A549 (cell line): ENCODE results near the gene CEP85. TPM values are rescaled to one million over a fixed set of nuclear protein-coding genes. Genes with fewer than 3 reads are reported as not detected.

Experiments
- ATAC-seq, 2 experiments: fragments of 200-7000 bp in 1 of 2; fragments of >200 bp in 1 of 2; cut with Nextera tagmentation in 1 of 2; cut with Tn5 transposase in 1 of 2; 3 replicates each; pipeline versions ENCODE4 v1.8.0 to v1.9.1; 2018 to 2020; ENCODE audit warnings: mild to moderate bottlenecking in 1 of 2, moderate library complexity in 1 of 2
- CTCF ChIA-PET: fragments of 300-600 bp; sonication (Branson Sonifier 250); formaldehyde crosslinking; extraction: SDS; loops from one replicate; lab custom pipeline; 2021; ENCODE audit warnings: antibody characterized with exemption, inconsistent platforms; lab: Yijun Ruan, JAX
- POLR2A ChIA-PET: fragments of 350-600 bp; formaldehyde crosslinking; extraction: SDS; loops from one replicate; lab custom pipeline; 2021; ENCODE audit warnings: antibody characterized with exemption, inconsistent platforms; lab: Yijun Ruan, JAX
- DNase-seq, 2 experiments: peaks; one replicate each; pipeline versions ENCODE4 v3.0.0 to v3.0.0-alpha.2; 2011 to 2016; ENCODE audit warnings: low read depth in 1 of 2, low spot score in 1 of 2
- FAIRE-seq: peaks from 2 replicates; lab custom pipeline; 2011; peaks lifted over from hg19 to GRCh38; lab: Jason Lieb, UNC
- H3K27ac ChIP-seq, 2 experiments: fragments of >200 bp; sonication (Bioruptor Twin); formaldehyde crosslinking; 3 replicates each; pipeline ENCODE4 v1.5.1; 2016 to 2017
- H3K4me1 ChIP-seq: fragments of >200 bp; sonication (Bioruptor Twin); formaldehyde crosslinking; 3 replicates; pipeline ENCODE4 v1.6.1; 2016
- H3K4me2 ChIP-seq: fragments of >200 bp; sonication (Bioruptor Twin); formaldehyde crosslinking; 3 replicates; pipeline ENCODE4 v1.6.1; 2016
- H3K4me3 ChIP-seq: fragments of >200 bp; sonication (Bioruptor Twin); formaldehyde crosslinking; 3 replicates; pipeline ENCODE4 v1.5.1; 2016
- H3K9me3 ChIP-seq: fragments of >200 bp; sonication (Bioruptor Twin); formaldehyde crosslinking; 3 replicates; pipeline ENCODE4 v1.6.1; 2016
- CEBPB ChIP-seq, 2 experiments: fragments of >200 bp in 1 of 2; sonication (Bioruptor Twin) in 1 of 2; formaldehyde crosslinking in 1 of 2; IDR thresholded peaks; 2 replicates each; pipeline ENCODE4 v1.6.1; 2012 to 2016
- CHD2 ChIP-seq: fragments of 150-350 bp; IDR thresholded peaks from 2 replicates; pipeline ENCODE4 v1.6.1; 2014; ENCODE audit warnings: low read length; ENCODE audit not compliant: partially characterized antibody
- FOSB ChIP-seq: fragments of 250-450 bp; sonication (Bioruptor Pico); IDR thresholded peaks from 2 replicates; pipeline ENCODE4 v1.5.0; 2020; ENCODE audit warnings: mild to moderate bottlenecking, moderate library complexity
- FOSL2 ChIP-seq, 2 experiments: fragments of 450-650 bp in 1 of 2; fragments of >200 bp in 1 of 2; sonication (Bioruptor Twin) in 1 of 2; formaldehyde crosslinking; IDR thresholded peaks; 2 replicates each; pipeline versions ENCODE4 v1.5.0 to v1.6.1; 2016 to 2020; ENCODE audit warnings: mild to moderate bottlenecking in 1 of 2, moderate library complexity in 1 of 2
- HDAC2 ChIP-seq: fragments of 200-600 bp; sonication (generic); IDR thresholded peaks from 2 replicates; pipeline ENCODE4 v1.6.1; 2016
- NR3C1 ChIP-seq: fragments of >200 bp; sonication (Bioruptor Twin); formaldehyde crosslinking; IDR thresholded peaks from 3 replicates; pipeline ENCODE4 v1.6.1; 2017
- POLR2A ChIP-seq: IDR thresholded peaks from 2 replicates; pipeline ENCODE4 v1.6.1; 2012; ENCODE audit warnings: mild to moderate bottlenecking, low read length
- POLR2AphosphoS2 ChIP-seq: conservative IDR thresholded peaks from 2 replicates; pipeline ENCODE4 v1.6.1; 2012; ENCODE audit warnings: low read length, improper control_type of control experiment, inconsistent platforms
- RAD21 ChIP-seq, 2 experiments: fragments of >200 bp in 1 of 2; sonication (Bioruptor Twin) in 1 of 2; formaldehyde crosslinking in 1 of 2; IDR thresholded peaks in 1 of 2; conservative IDR thresholded peaks in 1 of 2; 2 replicates in 1 of 2; 3 replicates in 1 of 2; pipeline ENCODE4 v1.6.1; 2012 to 2018; ENCODE audit warnings: inconsistent platforms in 1 of 2
- SMC3 ChIP-seq: fragments of >200 bp; sonication (Bioruptor Twin); formaldehyde crosslinking; IDR thresholded peaks from 3 replicates; pipeline ENCODE4 v1.6.1; 2018; ENCODE audit warnings: inconsistent platforms
- SREBF2 ChIP-seq: fragments of 450-650 bp; IDR thresholded peaks from 2 replicates; pipeline ENCODE4 v1.6.1; 2014; ENCODE audit warnings: mild to moderate bottlenecking, moderate library complexity
- ZFP36 ChIP-seq: fragments of 450-650 bp; IDR thresholded peaks from 2 replicates; pipeline ENCODE4 v1.6.1; 2014; ENCODE audit warnings: borderline replicate concordance; ENCODE audit not compliant: partially characterized antibody
- ZSCAN20 ChIP-seq: fragments of 250-450 bp; sonication (Bioruptor Pico); IDR thresholded peaks from 2 replicates; pipeline ENCODE4 v1.8.0; 2022; ENCODE audit warnings: mild to moderate bottlenecking, moderate library complexity
- WGBS: methylation state at CpG from one replicate; pipeline ENCODE4 v1.1.6; 2017; ENCODE audit errors: missing lambda C conversion rate; 5-methylcytosine and 5-hydroxymethylcytosine counted together
- polyA plus RNA-seq, 4 experiments: library from polyadenylated mRNA; depleted of rRNA in 3 of 4; stranded (reverse); fragments of >200 nt; fragmentation: RNase III in 1 of 4; extraction: RNeasy Plus Mini Kit Qiagen cat#74134 plus additional on column Dnase treatment in 1 of 4; gene quantifications; 2 replicates in 3 of 4; 3 replicates in 1 of 4; pipeline ENCODE4 v1.2.3, GENCODE V29; 2011 to 2017
- TF ChIP-seq, protein P1 (sequence below): fragments of 250-450 bp; sonication (Bioruptor Pico); IDR thresholded peaks from 2 replicates; pipeline ENCODE4 v1.5.0; 2021; ENCODE audit warnings: mild to moderate bottlenecking, moderate library complexity, borderline replicate concordance
- TF ChIP-seq, protein P2 (sequence below): fragments of >200 bp; sonication (Bioruptor Twin); formaldehyde crosslinking; IDR thresholded peaks from 2 replicates; pipeline ENCODE4 v1.6.1; 2016
- TF ChIP-seq, protein P3 (sequence below): IDR thresholded peaks from 2 replicates; pipeline ENCODE4 v1.6.1; 2012
- TF ChIP-seq, protein P4 (sequence below): IDR thresholded peaks from 2 replicates; pipeline ENCODE4 v1.6.1; 2012; ENCODE audit warnings: low read depth, borderline replicate concordance
- TF ChIP-seq, protein P5 (sequence below): fragments of >200 bp; sonication (Bioruptor Twin); formaldehyde crosslinking; IDR thresholded peaks from 3 replicates; pipeline ENCODE4 v1.5.1; 2016
- TF ChIP-seq, protein P6 (sequence below): IDR thresholded peaks from 2 replicates; pipeline ENCODE4 v1.6.1; 2012
- TF ChIP-seq, protein P7 (sequence below): fragments of >200 bp; sonication (Bioruptor Twin); formaldehyde crosslinking; IDR thresholded peaks from 3 replicates; pipeline ENCODE4 v1.6.1; 2016

Gene CEP85
- polyA plus RNA-seq, 2 of the 4 experiments (the other 2 are of a cell fraction) = 13.0 to 21.1 TPM

DNA sequence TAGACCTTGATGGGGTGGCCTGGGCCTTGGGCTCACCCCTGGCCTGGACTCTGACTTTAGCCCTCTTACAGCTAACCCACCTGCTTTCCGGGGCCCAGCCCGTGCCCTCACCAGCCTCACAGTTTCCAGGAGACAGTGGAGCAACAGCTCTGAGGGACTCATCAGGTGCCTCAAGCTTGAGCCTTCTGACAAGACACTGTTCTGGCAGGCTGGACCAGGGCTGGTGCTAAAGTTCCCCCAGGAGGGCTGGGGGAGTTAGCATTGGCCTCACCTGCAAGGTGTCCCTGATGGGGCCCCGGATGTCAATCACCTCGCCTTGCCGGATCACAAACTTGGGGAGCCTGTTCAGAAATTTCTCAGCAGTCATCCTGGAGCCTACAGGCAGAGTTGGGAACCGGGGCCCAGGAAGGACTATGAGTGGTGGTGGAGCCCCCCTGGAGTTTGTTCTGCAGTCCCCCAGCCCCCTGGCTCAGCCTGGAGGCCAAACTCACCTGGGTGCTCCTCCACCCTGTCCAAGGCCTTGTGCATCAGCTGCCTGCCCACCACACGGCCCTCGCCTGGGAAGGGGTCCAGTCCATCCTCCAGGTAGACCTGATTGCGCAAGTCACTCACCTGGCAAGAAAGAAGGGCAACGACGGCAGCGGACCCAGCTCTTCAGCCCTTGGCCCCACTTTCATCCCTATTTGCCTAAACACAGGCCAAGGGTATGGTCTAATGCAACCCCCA, 50.0 kb downstream of the CEP85 start:
- Histone ChIP-seq H3K4me2 (peak overlapping the region; percentile 45; the same call in 1 of the 3 replicates), H3K27ac (peak overlapping the region in 1 of 2 experiments; percentile 64; a peak in 2 of 6 replicates), H3K9me3 (no peaks in the 10 kb centered on the region), H3K4me1 (peaks cover 29% of the 10 kb centered on the region), H3K4me3 (no peak overlapping the region)
- 92% methylated on average over 6 of the region's 12 CpGs for WGBS
- TF ChIP-seq ZSCAN20 (CRISPR knock-in tag) = no peak
- TF ChIP-seq, protein P1, sequence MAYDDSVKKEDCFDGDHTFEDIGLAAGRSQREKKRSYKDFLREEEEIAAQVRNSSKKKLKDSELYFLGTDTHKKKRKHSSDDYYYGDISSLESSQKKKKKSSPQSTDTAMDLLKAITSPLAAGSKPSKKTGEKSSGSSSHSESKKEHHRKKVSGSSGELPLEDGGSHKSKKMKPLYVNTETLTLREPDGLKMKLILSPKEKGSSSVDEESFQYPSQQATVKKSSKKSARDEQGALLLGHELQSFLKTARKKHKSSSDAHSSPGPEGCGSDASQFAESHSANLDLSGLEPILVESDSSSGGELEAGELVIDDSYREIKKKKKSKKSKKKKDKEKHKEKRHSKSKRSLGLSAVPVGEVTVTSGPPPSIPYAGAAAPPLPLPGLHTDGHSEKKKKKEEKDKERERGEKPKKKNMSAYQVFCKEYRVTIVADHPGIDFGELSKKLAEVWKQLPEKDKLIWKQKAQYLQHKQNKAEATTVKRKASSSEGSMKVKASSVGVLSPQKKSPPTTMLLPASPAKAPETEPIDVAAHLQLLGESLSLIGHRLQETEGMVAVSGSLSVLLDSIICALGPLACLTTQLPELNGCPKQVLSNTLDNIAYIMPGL = no peak
- TF ChIP-seq, protein P2, sequence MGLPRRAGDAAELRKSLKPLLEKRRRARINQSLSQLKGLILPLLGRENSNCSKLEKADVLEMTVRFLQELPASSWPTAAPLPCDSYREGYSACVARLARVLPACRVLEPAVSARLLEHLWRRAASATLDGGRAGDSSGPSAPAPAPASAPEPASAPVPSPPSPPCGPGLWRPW = no peak
- TF ChIP-seq SREBF2 = no peak
- TF ChIP-seq POLR2A = no peak
- peak; percentile 51 to 85; a peak in 3 of 4 replicates for TF ChIP-seq CEBPB (IDR thresholded peaks at IDR 0.05)
- TF ChIP-seq ZFP36 = no peak
- ChIA-PET POLR2A (no interaction called here), CTCF (interaction anchor here (0.5 to 8.2 kb wide), 24 partner anchors 8 to 234 kb away, joined by 3 to 128 read pairs (median 8); partner anchors contain the start of genes CD52, CEP85, CRYBG2 and ZNF593)
- ATAC-seq (no peak), DNase-seq (no peak), FAIRE-seq (no peak)

DNA sequence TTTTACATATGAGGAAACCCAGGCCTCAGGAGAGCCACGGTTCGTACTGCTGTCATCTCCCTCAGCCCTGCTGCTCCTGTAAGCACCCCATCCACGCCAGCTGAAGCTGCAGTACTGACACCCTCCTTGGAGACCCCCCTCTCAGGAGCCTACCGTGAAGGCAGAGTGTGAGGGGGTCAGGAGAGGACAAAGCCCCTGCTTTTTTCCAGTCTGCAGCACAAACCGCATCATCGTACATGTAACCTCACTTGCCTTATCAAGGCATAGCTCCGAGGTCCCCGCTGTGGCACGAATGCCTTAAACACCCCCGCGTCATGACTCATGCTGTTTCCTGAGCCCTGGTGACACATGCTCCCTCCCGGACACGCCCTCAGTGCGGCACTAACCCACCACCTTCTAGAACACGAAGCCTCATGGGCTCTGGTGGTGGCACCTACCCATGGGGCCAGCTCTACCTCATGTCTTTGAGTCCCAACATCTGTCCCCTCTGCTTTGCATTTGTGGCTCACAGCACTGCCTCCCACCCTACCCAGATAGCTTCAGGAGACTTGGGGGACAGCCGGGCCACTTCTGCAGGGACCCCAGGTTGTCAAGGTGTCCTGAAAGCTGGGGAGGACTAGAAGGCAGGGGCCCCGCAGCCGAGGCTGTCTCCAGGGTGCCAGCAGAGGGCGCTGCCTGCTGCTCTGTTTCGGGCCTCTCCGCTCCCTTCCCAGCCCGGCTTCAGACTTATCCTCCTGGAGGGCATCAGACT, 50.8 kb downstream of the CEP85 start:
- H3K9me3 ChIP-seq = no peaks in the 10 kb centered on the region
- peak; percentile 67 to 82 for ATAC-seq
- 0 out of 2 replicates have a peak, but pooled peaks have one; percentile 10 for TF ChIP-seq FOSL2 (IDR thresholded peaks at IDR 0.05)
- TF ChIP-seq FOSL2 (CRISPR knock-in tag; IDR thresholded peaks at IDR 0.05) = peak; percentile 53
- TF ChIP-seq, protein P3, sequence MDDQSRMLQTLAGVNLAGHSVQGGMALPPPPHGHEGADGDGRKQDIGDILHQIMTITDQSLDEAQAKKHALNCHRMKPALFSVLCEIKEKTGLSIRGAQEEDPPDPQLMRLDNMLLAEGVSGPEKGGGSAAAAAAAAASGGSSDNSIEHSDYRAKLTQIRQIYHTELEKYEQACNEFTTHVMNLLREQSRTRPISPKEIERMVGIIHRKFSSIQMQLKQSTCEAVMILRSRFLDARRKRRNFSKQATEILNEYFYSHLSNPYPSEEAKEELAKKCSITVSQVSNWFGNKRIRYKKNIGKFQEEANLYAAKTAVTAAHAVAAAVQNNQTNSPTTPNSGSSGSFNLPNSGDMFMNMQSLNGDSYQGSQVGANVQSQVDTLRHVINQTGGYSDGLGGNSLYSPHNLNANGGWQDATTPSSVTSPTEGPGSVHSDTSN = no peak
- peak; percentile 68 for TF ChIP-seq SMC3
- TF ChIP-seq, protein P4, sequence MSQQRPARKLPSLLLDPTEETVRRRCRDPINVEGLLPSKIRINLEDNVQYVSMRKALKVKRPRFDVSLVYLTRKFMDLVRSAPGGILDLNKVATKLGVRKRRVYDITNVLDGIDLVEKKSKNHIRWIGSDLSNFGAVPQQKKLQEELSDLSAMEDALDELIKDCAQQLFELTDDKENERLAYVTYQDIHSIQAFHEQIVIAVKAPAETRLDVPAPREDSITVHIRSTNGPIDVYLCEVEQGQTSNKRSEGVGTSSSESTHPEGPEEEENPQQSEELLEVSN = peak; percentile 72
- TF ChIP-seq, protein P5, sequence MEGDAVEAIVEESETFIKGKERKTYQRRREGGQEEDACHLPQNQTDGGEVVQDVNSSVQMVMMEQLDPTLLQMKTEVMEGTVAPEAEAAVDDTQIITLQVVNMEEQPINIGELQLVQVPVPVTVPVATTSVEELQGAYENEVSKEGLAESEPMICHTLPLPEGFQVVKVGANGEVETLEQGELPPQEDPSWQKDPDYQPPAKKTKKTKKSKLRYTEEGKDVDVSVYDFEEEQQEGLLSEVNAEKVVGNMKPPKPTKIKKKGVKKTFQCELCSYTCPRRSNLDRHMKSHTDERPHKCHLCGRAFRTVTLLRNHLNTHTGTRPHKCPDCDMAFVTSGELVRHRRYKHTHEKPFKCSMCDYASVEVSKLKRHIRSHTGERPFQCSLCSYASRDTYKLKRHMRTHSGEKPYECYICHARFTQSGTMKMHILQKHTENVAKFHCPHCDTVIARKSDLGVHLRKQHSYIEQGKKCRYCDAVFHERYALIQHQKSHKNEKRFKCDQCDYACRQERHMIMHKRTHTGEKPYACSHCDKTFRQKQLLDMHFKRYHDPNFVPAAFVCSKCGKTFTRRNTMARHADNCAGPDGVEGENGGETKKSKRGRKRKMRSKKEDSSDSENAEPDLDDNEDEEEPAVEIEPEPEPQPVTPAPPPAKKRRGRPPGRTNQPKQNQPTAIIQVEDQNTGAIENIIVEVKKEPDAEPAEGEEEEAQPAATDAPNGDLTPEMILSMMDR = peak; percentile 63
- TF ChIP-seq HDAC2 = no peak
- no peak for TF ChIP-seq CHD2
- no peak for TF ChIP-seq NR3C1
- no peak for TF ChIP-seq POLR2AphosphoS2
- TF ChIP-seq RAD21 (conservative IDR thresholded peaks at IDR 0.05 in 1 of 2, IDR thresholded peaks at IDR 0.05 in 1 of 2) = peak; percentile 69
- TF ChIP-seq, protein P6, sequence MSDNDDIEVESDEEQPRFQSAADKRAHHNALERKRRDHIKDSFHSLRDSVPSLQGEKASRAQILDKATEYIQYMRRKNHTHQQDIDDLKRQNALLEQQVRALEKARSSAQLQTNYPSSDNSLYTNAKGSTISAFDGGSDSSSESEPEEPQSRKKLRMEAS = peak; percentile 71
- TF ChIP-seq, protein P1 = no peak
- TF ChIP-seq, protein P7, sequence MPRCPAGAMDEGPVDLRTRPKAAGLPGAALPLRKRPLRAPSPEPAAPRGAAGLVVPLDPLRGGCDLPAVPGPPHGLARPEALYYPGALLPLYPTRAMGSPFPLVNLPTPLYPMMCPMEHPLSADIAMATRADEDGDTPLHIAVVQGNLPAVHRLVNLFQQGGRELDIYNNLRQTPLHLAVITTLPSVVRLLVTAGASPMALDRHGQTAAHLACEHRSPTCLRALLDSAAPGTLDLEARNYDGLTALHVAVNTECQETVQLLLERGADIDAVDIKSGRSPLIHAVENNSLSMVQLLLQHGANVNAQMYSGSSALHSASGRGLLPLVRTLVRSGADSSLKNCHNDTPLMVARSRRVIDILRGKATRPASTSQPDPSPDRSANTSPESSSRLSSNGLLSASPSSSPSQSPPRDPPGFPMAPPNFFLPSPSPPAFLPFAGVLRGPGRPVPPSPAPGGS = no peak
- no peak for TF ChIP-seq FOSB (CRISPR knock-in tag)
- TF ChIP-seq, all 56 proteins: peak for 6
- H3K4me3 ChIP-seq = no peak overlapping the region
- no peak for FAIRE-seq
- H3K4me1 ChIP-seq = peaks cover 23% of the 10 kb centered on the region
- POLR2A ChIA-PET = no interaction called here
- peak overlapping the region; percentile 45 for H3K4me2 ChIP-seq
- WGBS = 24% methylated on average over 13 of the region's 22 CpGs
- CTCF ChIA-PET = interaction anchor here (0.5 to 8.2 kb wide), 40 partner anchors 9 to 249 kb away, joined by 3 to 128 read pairs (median 6); partner anchors contain the start of genes CD52, CEP85, CRYBG2 and DHDDS
- peak overlapping the region in 1 of 2 experiments; percentile 64; a peak in 3 of 6 replicates for H3K27ac ChIP-seq
- DNase-seq = peak; percentile 64
